Amniotic stem cell (primary cell): ENCODE data around the gene OBSCN.

Experiments used
- DNase-seq: peaks from one replicate; lab custom pipeline; 2025; lab: John Stamatoyannopoulos, UW

The OBSCN gene

GRCh38 chr1:228424685-228425660 is 217.1 kb downstream of the OBSCN start:
- DNase-seq = no peak

- no peak for DNase-seq
Measured at GRCh38 chr1:228426518-228427175, 218.8 kb downstream of the OBSCN start.

- no peak for DNase-seq
Measured at GRCh38 chr1:228428412-228428811, 220.6 kb downstream of the OBSCN start.
